ENCODE results near the gene CCRL2.
A peak's percentile ranks its signal among the peaks of the same experiment; 100 is the strongest.
"Not testable (repeated sequence)": the region's sequence is repeated elsewhere in the genome, so short reads cannot be mapped to it uniquely, and the experiment has no call there.

CCRL2 gene

GRCh38 chr3:46380471-46381221 is 26.4 kb upstream of the CCRL2 start:
- DNase-seq: no peak

- no peak for DNase-seq
Measured at GRCh38 chr3:46381625-46382024, 25.4 kb upstream of the CCRL2 start.

- DNase-seq: no peak
Measured at GRCh38 chr3:46383211-46383950, 23.7 kb upstream of the CCRL2 start.

GRCh38 chr3:46383951-46384330 is 23.1 kb upstream of the CCRL2 start:
- DNase-seq: no peak

GRCh38 chr3:46386205-46386604 is 20.9 kb upstream of the CCRL2 start:
- DNase-seq: no peak

- not testable (repeated sequence) for DNase-seq
Measured at GRCh38 chr3:46388847-46389246, 18.2 kb upstream of the CCRL2 start.

- no peak for DNase-seq
Measured at GRCh38 chr3:46389306-46389705, 17.8 kb upstream of the CCRL2 start.

GRCh38 chr3:46391526-46391925 is 15.5 kb upstream of the CCRL2 start:
- DNase-seq: not testable (repeated sequence)

GRCh38 chr3:46393011-46393410 is 14.0 kb upstream of the CCRL2 start:
- no peak for DNase-seq

- DNase-seq: no peak
Measured at GRCh38 chr3:46393554-46394434, 13.3 kb upstream of the CCRL2 start.

GRCh38 chr3:46395210-46395661 is 11.8 kb upstream of the CCRL2 start:
- DNase-seq: no peak

- DNase-seq: no peak
Measured at GRCh38 chr3:46395766-46396530, 11.1 kb upstream of the CCRL2 start.

- DNase-seq: no peak
Measured at GRCh38 chr3:46397111-46397510, 9.9 kb upstream of the CCRL2 start.

- DNase-seq: no peak
Measured at GRCh38 chr3:46398186-46398955, 8.7 kb upstream of the CCRL2 start.

- no peak for DNase-seq
Measured at GRCh38 chr3:46399098-46399497, 8.0 kb upstream of the CCRL2 start.

- DNase-seq: peak; percentile 14
Measured at GRCh38 chr3:46399557-46399956, 7.5 kb upstream of the CCRL2 start.

GRCh38 chr3:46400000-46400734 is 6.9 kb upstream of the CCRL2 start:
- DNase-seq: peak; percentile 87

- no peak for DNase-seq
Measured at GRCh38 chr3:46400846-46401245, 6.2 kb upstream of the CCRL2 start.

- DNase-seq: no peak
Measured at GRCh38 chr3:46401579-46401978, 5.5 kb upstream of the CCRL2 start.

- DNase-seq: not testable (repeated sequence)
Measured at GRCh38 chr3:46402902-46403301, 4.2 kb upstream of the CCRL2 start.

Data from fibroblast of skin of right biceps (primary cell).